Measurements from ENCODE around the gene ASNSD1.

The ASNSD1 gene

GRCh38 chr2:189661148-189661956, at the start of gene ASNSD1:
Gene ASNSD1, plus strand, starts transcription at chr2:189661459. Its CDS starts 4,674 bp downstream, at chr2:189666133.
- DNase-seq (ENCODE audit: low read depth): peak; percentile 100
- peak; percentile 83 for TF ChIP-seq CTCF (conservative IDR thresholded peaks at IDR 0.05; ENCODE audit: low read depth, low read length)
- H3K4me3 ChIP-seq (ENCODE audit: low read depth, low read length): peak within 1 kb of the TSS; percentile 82

- H3K4me3 ChIP-seq (ENCODE audit: low read depth, low read length): peak overlapping the region; percentile 34
- peak; percentile 97 for DNase-seq (ENCODE audit: low read depth)
- TF ChIP-seq CTCF (conservative IDR thresholded peaks at IDR 0.05; ENCODE audit: low read depth, low read length): no peak
Observed at GRCh38 chr2:189613077-189613636, 48.1 kb upstream of the ASNSD1 start.

GRCh38 chr2:189613650-189614420, 47.4 kb upstream of the ASNSD1 start:
- peak; percentile 81 for DNase-seq (ENCODE audit: low read depth)
- peak overlapping the region; percentile 34 for H3K4me3 ChIP-seq (ENCODE audit: low read depth, low read length)

GRCh38 chr2:189614585-189614984, 46.7 kb upstream of the ASNSD1 start:
- no peak for TF ChIP-seq CTCF (conservative IDR thresholded peaks at IDR 0.05; ENCODE audit: low read depth, low read length)
- no peak overlapping the region for H3K4me3 ChIP-seq (ENCODE audit: low read depth, low read length)
- no peak for DNase-seq (ENCODE audit: low read depth)

More at GRCh38 chr2:189613650-189614420, 47.4 kb upstream of the ASNSD1 start:
- no peak for TF ChIP-seq CTCF (conservative IDR thresholded peaks at IDR 0.05; ENCODE audit: low read depth, low read length)

- TF ChIP-seq CTCF (conservative IDR thresholded peaks at IDR 0.05; ENCODE audit: low read depth, low read length): no peak
- DNase-seq (ENCODE audit: low read depth): no peak
- H3K4me3 ChIP-seq (ENCODE audit: low read depth, low read length): no peak overlapping the region
Observed at GRCh38 chr2:189618197-189618596, 43.1 kb upstream of the ASNSD1 start.

- no peak for DNase-seq (ENCODE audit: low read depth)
- no peak for TF ChIP-seq CTCF (conservative IDR thresholded peaks at IDR 0.05; ENCODE audit: low read depth, low read length)
- H3K4me3 ChIP-seq (ENCODE audit: low read depth, low read length): no peak overlapping the region
Observed at GRCh38 chr2:189621781-189622180, 39.5 kb upstream of the ASNSD1 start.
